Glutamatergic neuron (in vitro differentiated cells): Measurements from ENCODE around the gene CTXN2. TPM values are rescaled to one million over a fixed set of nuclear protein-coding genes. Genes with fewer than 3 reads are reported as not detected.

Experiments used
- DNase-seq: peaks from one replicate; pipeline ENCODE4 v3.0.0; 2022
- H3K27ac Mint-ChIP-seq: one replicate; pipeline ENCODE4 v1.8.0; 2020; ENCODE audit warnings: mild to moderate bottlenecking, mixed read lengths, inconsistent platforms; ENCODE audit not compliant: unreplicated experiment
- H3K27me3 Mint-ChIP-seq: one replicate; pipeline ENCODE4 v1.8.0; 2020; ENCODE audit warnings: mild to moderate bottlenecking, moderate library complexity, mixed read lengths, inconsistent platforms; ENCODE audit not compliant: unreplicated experiment
- H3K36me3 Mint-ChIP-seq: one replicate; pipeline ENCODE4 v1.8.0; 2020; ENCODE audit warnings: mild to moderate bottlenecking, mixed read lengths, inconsistent platforms; ENCODE audit not compliant: unreplicated experiment
- H3K4me1 Mint-ChIP-seq: one replicate; pipeline ENCODE4 v1.8.0; 2020; ENCODE audit warnings: mild to moderate bottlenecking, low read depth, mixed read lengths, inconsistent platforms; ENCODE audit not compliant: unreplicated experiment
- H3K4me3 Mint-ChIP-seq: one replicate; pipeline ENCODE4 v1.8.0; 2020; ENCODE audit warnings: mild to moderate bottlenecking, mixed read lengths, inconsistent platforms; ENCODE audit not compliant: unreplicated experiment
- H3K9me3 Mint-ChIP-seq: one replicate; pipeline ENCODE4 v1.8.0; 2020; ENCODE audit warnings: mild to moderate bottlenecking, moderate library complexity, mixed read lengths, inconsistent platforms; ENCODE audit not compliant: unreplicated experiment
- CTCF ChIP-seq: fragments of 200-600 bp; sonication (generic); IDR thresholded peaks from one replicate; pipeline ENCODE4 v1.5.0; 2021; ENCODE audit not compliant: partially characterized antibody, unreplicated experiment
- total RNA-seq: library from RNA; stranded (reverse); fragmentation: NEBNext Ultra II Directional; extraction: Animal tissue kit (Norgen Biotek cat#: 25700); gene quantifications from one replicate; pipeline ENCODE4 v1.2.1, GENCODE V29; 2021; ENCODE audit not compliant: unreplicated experiment

CTXN2 gene
- total RNA-seq, 1 donor from 2014 or later = 0.22 TPM

GRCh38 chr15:48202068-48202467 lies 10.6 kb downstream of the CTXN2 start:
- H3K27ac Mint-ChIP-seq = no peak overlapping the region
- H3K36me3 Mint-ChIP-seq = no peaks in the 10 kb centered on the region
- DNase-seq = no peak
- H3K4me3 Mint-ChIP-seq = no peak overlapping the region
- H3K4me1 Mint-ChIP-seq = no peaks in the 10 kb centered on the region
- no peaks in the 10 kb centered on the region for H3K9me3 Mint-ChIP-seq
- no peak for TF ChIP-seq CTCF
- H3K27me3 Mint-ChIP-seq = no peaks in the 10 kb centered on the region

- DNase-seq = no peak
- no peak for TF ChIP-seq CTCF
- H3K27me3 Mint-ChIP-seq = no peaks in the 10 kb centered on the region
- no peak within 1 kb of the TSS for H3K4me3 Mint-ChIP-seq
- no peaks in the 10 kb centered on the region for H3K9me3 Mint-ChIP-seq
- H3K27ac Mint-ChIP-seq = no peak within 1 kb of the TSS
- no peaks in the 10 kb centered on the region for H3K36me3 Mint-ChIP-seq
- H3K4me1 Mint-ChIP-seq = no peaks in the 10 kb centered on the region
Observed at GRCh38 chr15:48205981-48206380, 14.5 kb downstream of the CTXN2 start, which contains the start of gene SLC12A1. TSS of gene SLC12A1 (plus strand) at chr15:48206302. CDS start at chr15:48207720, 1,418 bp downstream.

- Mint-ChIP-seq H3K27ac (no peak overlapping the region), H3K36me3 (no peaks in the 10 kb centered on the region), H3K4me1 (no peaks in the 10 kb centered on the region), H3K4me3 (no peak overlapping the region), H3K9me3 (no peaks in the 10 kb centered on the region), H3K27me3 (no peaks in the 10 kb centered on the region)
- TF ChIP-seq CTCF = no peak
- no peak for DNase-seq
Observed at GRCh38 chr15:48221261-48221660, 29.8 kb downstream of the CTXN2 start.

GRCh38 chr15:48221885-48222284 lies 30.4 kb downstream of the CTXN2 start:
- Mint-ChIP-seq H3K27ac (no peak overlapping the region), H3K9me3 (no peaks in the 10 kb centered on the region), H3K4me1 (no peaks in the 10 kb centered on the region), H3K36me3 (no peaks in the 10 kb centered on the region), H3K4me3 (no peak overlapping the region), H3K27me3 (no peaks in the 10 kb centered on the region)
- DNase-seq = no peak
- TF ChIP-seq CTCF = no peak

GRCh38 chr15:48222627-48223026 lies 31.2 kb downstream of the CTXN2 start:
- TF ChIP-seq CTCF = no peak
- DNase-seq = no peak
- H3K36me3 Mint-ChIP-seq = no peaks in the 10 kb centered on the region
- no peaks in the 10 kb centered on the region for H3K27me3 Mint-ChIP-seq
- no peak overlapping the region for H3K27ac Mint-ChIP-seq
- H3K9me3 Mint-ChIP-seq = no peaks in the 10 kb centered on the region
- H3K4me3 Mint-ChIP-seq = no peak overlapping the region
- H3K4me1 Mint-ChIP-seq = no peaks in the 10 kb centered on the region
